ENCODE measurements around the gene ARHGAP42. TPM values are rescaled to one million over a fixed set of nuclear protein-coding genes. Genes with fewer than 3 reads are reported as not detected.

The ARHGAP42 gene
- total RNA-seq, 1 experiment from 2014 or later: 8.3 TPM

DNA sequence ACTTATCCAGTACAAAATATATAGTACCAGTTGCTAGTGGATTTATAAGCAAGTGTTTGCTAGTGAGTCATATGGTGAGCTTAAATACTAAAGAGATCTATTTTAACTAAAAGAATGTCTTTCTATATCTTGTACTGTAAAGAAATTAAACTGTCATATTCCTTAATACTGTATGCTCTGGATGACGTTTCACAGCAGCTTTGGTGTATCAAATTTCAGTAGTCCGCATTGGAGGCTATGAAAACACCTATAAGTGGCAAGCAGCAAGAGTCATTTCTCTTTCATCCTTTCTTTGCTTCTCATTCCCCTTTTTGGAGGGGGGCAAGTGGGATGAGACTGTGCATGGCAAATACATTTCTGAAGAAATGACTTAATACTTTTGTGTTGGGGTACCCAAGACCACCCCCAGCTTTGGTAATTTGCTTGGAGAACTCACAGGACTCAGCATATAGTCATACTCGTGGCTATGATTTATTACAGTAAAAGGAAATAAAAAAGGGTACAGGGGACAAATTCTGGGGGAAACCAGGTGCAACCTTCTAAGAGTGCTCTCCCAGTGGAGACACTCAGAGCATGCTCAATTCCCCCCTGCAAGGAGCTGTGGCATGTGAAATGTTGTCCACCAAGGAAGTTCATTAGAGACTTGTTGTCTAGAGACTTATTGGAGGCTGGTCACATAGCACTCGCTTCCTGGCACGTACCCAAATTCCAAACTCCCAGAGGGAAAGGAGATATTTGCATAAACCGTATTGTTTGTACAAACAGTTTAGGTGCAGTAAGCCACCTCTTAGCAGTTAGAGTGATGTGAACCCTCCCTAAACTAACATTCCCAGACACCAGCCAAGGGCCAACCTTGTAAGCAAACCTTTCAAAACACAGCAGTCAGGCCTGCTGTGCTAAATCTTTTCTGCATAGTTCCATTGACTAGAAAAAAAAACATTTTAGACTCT, 231.7 kb downstream of the ARHGAP42 start:
- peak; percentile 66 for DNase-seq (ENCODE audit: low spot score)

DNA sequence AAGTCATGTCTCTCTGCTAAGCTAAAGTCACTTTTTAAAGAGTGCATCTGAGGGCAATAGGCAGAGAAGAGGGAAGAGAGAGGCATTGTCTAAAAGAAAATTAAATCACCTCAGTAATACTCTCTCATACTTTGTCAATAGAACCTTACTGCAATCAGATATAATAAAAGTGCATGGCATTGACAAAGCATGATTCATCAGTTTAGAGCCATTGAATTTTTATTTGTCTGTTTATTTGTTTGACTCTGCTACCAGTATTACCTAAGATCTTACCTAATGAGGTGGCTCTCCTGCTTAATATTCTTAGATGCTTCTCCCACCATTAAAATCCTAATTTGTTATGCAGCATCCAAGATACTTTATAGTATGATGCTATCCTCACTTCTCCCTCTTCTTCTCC, 233.5 kb downstream of the ARHGAP42 start:
- no peak for DNase-seq (ENCODE audit: low spot score)

DNA sequence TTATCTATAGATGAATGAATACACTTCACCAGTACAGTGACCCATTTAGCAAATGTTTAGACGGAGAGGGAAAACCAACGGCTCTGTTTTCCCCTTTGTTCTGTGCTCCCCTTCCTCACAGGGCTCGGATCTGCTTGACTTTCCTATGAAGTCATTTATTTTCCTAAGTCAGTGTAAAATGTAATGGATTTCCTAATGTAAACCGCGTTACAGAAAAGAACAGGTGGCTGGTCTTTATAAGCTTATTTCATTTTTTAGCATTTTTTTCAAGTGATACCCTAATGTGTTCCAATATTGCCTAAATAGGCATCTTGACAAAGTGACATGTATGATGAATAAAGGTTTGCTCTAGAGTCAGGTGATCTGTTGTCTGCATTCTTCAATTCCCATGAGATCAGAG, 235.0 kb downstream of the ARHGAP42 start:
- DNase-seq (ENCODE audit: low spot score): no peak

DNA sequence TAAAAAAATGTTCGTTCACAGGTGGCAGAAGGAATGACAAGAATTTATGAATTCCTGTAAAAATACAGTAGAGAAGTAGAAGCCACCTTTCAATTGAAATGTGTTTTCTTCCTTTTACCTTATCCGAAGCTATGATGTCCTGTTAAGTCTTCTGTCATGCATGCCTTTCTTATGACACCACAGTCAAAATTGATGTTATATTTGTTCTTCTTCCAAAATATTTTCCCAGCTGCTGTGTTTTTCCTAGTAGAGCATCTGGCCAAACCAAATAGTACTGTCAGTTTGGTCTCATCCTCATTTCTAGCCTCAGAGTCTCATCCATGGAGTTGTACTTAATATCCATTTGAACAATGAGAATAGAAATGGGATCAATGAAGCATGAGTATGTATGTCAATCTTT, 236.5 kb downstream of the ARHGAP42 start:
- DNase-seq (ENCODE audit: low spot score): no peak

DNA sequence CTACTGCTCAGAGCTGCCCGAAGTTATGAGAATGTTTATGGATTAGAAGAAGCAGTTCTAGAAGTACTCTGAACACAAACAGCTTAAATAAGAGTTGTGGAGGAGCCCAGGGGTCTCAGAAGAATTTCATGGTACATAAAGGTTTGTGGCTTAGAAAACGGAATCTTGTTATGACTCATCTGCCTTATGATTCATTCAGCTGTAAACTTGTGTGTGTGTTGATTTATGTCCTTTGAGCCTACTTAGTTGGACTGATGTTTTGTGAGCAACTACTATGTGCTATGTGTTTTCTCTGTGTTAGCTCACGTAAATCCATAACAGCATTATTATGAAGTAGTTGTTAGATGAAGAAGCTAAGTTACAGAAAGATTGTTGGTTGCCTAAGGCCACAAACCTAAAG, 238.8 kb downstream of the ARHGAP42 start:
- peak; percentile 45 for DNase-seq (ENCODE audit: low spot score)

DNA sequence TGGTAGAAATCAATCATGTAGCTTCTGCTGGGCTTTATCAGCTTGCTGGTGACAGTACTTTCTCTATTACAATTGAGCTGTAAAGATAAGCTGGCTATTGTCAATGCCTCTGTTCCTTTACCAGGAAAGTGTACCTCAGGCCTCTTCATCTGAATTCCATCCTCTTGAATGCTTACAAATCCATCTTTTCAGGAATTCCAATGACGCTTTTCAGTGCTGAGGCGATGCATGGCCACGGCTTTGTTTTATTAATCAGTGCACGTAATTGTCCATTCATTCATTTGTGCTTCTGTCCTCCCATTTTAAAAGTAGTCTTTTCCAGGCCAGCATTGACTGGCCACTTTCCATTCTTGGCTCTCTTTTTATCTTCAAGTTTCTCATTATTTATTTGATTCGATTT, 240.5 kb downstream of the ARHGAP42 start:
- DNase-seq (ENCODE audit: low spot score): no peak

DNA sequence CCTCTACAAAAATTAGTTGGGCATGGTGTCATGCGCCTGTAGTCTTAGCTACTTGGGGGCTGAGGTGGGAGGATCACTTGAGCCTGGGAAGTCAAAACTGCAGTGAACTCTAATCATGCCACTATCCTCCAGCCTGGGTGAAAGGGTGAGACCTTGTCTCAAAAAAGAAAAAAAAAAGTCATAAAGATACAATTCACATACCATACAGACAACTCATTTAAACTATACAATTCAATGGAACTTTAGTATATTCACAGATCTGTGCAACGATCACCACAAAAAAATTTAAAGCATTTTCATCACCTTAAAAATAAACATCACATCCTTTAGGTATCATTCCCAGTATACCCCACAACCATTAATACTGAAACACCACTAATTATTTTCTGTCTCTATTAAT, 241.3 kb downstream of the ARHGAP42 start:
- no peak for DNase-seq (ENCODE audit: low spot score)

DNA sequence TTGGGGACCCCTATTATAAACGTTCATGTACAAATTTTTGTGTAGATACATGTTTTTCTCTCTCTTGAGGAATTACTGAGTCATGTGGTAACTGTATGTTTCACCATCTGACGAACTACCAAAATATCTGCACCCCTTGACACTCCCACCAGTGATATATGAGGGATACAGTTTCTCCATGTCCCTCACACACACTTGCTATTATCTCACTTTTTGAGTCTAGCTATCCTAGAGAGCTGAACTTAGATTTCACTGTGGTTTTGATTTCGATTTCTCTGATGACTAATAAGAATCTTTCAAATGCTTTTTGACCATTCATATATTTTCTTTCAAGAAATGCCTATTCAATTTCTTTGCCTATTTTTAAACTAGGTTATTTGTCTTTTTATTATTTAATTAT, 242.3 kb downstream of the ARHGAP42 start:
- peak; percentile 22 for DNase-seq (ENCODE audit: low spot score)

DNA sequence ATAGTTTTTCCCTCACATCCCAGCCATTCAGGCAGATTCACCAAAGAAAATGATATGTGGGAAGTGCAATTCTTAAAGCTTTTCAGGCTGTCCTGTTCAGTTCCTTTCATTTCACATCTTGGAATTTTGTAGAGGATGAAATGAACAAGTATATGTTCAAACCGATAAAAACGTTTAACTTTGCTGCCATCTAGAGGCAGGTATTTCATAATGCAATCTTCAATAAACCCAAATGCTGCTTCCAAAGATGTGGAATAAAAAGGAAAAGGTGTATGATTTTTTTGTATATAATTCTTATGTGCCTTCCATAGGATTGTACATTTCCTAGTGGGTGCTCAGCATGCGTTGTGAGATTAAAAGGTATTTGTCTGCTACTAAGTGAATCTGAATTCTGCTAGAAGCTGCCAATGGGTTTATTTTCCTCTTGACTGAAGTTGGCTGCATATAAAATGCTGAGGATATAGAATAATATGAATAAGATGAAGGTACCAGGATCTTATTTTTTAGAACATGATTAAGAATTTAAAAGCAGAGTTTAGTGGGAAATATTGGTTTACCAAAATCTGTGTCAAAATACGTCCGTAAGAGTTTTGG, 243.2 kb downstream of the ARHGAP42 start:
- peak; percentile 68 for DNase-seq (ENCODE audit: low spot score)

DNA sequence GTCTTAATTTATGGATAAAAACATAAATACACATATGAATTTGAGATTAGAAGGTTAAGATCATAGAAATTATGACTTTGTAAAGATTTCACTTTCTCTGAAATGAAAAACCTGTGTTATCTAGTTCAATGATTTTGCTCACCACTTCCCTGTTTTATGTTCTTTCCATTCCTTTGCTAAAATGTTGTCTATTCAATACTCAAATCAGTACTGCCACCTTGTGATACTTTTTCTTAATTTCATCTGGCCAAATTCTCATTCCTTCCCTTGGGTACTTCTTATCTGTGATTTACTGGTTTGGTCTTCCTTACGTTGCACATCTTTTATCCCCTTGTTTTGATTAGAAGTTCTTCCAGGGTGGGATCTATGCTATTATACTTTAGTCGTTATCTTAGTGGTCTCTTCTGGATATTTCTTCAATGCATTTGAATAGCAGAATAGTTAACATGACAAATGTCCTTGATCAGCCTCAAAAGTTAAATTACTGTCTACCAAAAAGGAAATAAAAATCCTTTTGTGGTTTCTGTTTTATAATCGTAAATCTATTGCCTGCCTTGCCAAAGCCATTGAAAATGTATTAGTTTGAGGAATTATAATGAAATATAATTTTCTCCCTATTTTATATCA, 245.5 kb downstream of the ARHGAP42 start:
- DNase-seq (ENCODE audit: low spot score): peak; percentile 43

DNA sequence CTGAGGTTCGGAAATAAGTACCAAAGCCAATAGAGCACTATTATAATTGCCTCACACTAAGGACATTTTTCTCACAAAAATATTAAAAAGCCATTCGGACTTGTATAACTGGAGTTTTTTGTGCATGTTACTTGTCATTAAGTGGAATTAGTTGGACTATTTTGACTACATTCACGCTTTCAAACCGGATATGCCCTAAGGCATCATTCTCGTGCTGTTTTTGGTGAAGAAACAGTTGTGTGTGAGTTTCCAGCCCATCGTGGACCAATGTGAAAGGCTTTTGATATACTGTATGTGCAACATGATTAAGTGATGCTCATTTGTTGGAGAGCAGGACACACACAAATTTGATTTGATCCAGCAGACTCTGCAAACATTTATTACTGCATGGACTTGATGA, 249.7 kb downstream of the ARHGAP42 start:
- no peak for DNase-seq (ENCODE audit: low spot score)

DNA sequence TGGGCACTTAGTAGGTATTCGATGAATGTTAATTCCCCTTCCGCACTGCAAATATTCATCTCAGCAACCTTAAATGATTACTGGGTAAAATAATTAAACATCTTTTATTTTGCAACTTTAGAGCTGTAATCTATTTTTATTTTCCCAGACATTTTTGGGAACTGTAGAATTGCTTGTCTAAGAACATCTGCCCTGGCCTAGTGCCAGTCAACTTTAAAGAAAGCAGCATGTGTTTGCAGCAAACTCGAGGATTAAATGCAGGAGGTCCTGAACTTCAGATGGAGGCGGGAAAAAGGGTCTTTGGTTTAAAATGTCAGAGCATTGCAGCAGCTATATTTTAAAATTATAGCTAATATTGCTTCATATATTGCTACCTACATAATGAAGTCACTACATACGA, 252.5 kb downstream of the ARHGAP42 start:
- no peak for DNase-seq (ENCODE audit: low spot score)

DNA sequence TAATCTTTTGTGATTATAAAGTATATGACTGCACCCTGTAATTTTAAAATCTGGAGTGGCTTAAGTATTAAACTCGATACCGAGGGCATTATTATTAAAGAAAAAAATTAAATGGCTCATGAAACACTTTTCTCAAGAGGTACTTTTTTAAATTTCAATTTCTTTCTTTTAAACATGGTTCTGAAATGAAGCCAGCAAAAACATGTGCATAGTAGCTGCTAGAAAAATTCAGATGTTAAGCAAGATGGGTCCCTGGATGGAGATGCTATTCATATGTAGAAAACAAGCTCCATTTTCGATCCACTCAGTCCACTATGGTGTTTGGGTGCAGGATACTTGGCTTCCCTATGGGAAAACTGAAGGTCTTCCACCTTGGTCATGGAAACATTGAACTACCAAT, 253.0 kb downstream of the ARHGAP42 start:
- DNase-seq (ENCODE audit: low spot score): no peak

DNA sequence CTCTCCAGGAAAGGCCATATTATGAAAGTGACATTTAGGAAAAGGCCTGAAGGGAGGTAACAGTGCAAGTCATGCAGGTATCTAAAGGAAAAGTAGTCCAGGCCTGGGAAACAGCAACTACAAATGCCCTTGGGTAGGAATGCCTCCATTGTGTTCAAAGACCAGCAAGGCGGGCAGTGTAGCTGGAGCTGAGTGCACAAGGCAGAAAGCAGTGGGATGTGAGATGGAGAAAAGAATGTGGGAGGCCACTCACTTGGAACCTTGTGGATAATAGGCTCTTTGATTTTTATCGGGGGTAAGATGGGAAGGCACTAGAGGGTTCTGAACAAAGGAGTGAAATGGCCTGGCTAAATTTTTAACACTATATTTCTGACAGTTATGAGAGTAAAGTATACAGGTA, 253.9 kb downstream of the ARHGAP42 start:
- no peak for DNase-seq (ENCODE audit: low spot score)

DNA sequence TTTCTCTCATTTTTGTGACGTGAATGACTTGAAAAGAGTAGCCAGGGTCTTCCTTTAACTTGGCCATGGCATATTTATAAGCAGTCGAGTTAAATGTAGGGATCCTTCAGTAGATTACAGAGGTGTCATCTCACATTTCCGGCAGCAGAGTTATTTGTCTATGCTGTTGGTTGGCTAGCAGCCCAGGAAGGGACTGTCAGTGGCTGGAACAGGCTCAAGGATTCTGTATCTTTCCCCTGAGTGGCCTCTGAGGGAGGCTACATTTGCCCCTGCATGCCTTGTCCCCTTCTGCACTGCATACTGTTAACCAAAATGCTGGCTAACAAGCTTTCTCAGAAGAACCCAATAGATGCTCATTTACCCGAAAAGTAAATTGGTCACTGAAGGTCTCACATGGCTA, 254.9 kb downstream of the ARHGAP42 start:
- DNase-seq (ENCODE audit: low spot score): no peak

DNA sequence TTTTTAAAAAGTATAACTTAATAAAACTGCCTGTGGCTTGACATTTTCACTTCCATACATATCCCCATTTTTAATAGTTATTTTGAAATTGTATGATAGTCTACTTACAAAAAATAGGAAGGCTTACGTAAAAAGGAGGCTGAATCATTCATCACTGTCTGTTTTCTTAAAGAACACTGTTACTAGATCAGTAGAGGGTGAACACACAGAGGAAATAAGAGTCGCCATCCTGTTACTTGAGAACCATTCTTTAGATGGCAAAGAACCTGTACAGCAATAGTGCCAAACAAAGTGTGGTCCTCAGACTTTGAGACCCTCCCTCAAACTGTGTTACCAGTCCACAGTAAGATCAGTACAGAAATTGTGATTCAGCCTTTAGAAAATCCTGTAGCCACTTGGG, 261.8 kb downstream of the ARHGAP42 start:
- DNase-seq (ENCODE audit: low spot score): no peak

DNA sequence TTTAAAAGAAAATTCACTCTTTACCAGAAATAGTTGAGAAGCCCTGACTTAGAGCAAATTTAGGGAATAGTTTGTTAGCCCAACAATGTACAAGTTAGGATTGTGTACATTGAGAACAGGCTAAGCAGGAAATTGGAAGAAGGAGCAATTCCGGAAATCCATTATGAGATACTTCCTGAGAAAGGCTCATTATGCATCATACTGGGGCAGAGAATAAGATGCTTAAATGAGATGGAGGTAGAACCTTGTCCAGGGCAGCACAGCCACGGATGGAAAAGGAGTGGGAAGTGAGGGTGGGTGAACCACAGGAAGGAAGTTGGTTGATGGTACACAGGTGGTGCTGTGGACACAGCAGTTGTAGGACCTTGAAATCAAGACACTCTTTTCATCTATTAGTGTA, 262.4 kb downstream of the ARHGAP42 start:
- no peak for DNase-seq (ENCODE audit: low spot score)

DNA sequence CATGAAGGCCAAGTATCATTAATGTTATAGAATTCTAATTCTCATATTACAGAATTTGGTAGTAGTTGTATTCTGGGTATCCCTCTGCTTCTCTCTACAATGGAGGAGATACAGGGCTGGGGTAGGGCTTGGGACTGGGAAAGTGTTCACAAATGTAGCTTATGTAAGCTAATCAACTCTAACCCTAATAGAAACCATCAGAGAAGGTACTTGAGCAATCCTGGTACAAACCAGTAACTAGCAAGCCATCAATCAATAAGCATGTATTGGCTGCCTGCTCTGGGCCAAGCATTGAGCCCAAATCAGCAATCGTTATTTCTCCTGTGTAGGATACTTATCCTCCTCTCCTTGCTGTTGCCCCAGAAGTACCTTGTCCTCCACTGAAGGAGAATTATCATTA, 268.2 kb downstream of the ARHGAP42 start:
- DNase-seq (ENCODE audit: low spot score): no peak

DNA sequence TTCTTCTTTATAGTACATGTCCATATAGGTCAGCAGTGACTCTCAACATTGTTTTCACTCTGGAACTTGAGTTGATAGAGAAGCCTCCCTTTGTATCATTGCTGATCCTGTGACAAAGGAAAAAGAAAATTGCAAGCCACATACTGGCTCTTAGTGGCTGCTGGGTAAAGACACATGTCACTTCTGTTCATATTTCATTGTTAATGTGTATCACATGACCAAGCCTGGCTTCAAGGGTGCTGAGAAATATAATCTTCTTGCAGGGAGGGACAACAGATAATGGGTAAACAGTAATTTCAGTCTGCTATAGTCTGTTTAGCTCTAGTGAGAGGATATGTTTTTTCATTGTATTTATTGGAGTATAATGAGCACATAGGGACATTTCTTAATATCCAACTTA, 269.3 kb downstream of the ARHGAP42 start:
- DNase-seq (ENCODE audit: low spot score): no peak

DNA sequence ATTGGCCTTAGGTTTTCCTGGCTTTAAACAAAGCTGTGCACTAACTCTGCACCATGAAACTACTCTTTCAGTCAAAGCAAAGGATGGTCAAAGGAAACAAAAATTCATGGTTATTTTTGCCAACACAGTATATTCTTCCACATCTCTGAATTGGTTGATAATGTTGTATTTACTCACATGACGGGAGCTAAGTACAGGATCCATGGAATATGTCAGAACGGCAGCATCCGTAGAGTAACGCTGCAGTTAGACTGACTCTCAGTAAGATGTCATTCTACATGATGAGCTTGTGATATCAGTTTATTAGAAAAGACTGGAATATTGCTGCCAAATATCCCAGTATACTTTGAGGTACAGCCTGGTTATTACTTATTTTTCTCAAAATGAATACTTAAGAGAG, 270.4 kb downstream of the ARHGAP42 start:
- no peak for DNase-seq (ENCODE audit: low spot score)

DNA sequence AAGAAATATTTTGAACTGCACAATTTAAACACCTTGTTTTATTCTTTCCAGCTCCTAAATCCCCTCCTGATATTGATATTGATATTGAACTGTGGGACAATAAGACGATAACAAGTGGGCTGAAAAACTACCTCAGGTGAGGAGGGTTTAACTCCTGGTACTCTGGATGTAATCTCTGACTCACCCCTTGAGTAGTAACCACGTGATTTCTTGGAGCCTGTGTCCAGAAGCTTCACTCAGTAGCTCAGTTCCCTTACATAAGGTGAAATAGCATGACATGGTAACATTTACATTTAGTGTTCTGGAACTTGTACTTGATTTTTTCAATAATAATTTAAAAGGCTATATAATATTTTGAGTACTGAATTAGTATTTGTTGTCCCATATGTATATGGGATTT, 274.5 kb downstream of the ARHGAP42 start:
- peak; percentile 19 for DNase-seq (ENCODE audit: low spot score)

DNA sequence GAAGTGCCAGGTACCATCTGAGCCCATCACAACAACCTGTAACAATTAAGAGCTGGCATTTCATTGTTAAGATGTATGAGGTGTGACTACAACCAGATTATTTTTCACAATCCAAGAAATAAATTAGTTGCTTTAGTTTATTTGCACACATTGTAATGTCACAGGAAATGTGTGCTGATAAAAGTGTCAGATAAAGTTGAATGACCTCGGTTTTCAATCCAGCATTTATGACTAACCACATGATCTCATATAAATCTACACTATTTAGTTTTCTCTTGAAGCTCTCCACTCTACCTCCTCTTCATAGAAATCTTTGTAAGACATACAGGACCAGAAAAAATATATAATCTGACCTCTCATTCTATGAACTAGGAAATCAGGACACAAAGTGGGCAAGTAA, 276.3 kb downstream of the ARHGAP42 start:
- no peak for DNase-seq (ENCODE audit: low spot score)

DNA sequence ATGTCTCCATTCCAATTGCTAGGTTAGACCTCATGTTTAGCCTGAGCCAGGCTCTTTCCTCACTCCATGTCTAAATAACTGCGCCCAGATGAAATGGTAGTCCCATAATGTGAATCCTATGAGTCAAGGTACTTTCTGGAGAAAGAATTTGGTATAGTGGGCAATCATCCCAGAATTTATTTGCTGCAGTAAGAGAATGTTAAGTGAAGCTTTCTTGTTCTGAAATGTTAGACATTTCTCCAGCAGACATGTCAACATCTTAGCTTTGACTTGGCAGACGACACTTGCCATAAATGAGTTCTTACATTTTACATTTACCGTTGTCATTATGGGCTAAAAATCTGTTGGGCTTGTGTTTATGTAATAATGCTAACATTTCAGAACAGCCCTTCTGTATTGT, 277.3 kb downstream of the ARHGAP42 start:
- no peak for DNase-seq (ENCODE audit: low spot score)

All from H4 (cell line).